CD4-positive, alpha-beta T cell treated with Interleukin-17A for 1 hour (primary cell): ENCODE results near the gene PHF2.

Experiments
- DNase-seq: peaks from one replicate; pipeline ENCODE4 v3.0.0-alpha.2; 2020

Gene PHF2

DNA sequence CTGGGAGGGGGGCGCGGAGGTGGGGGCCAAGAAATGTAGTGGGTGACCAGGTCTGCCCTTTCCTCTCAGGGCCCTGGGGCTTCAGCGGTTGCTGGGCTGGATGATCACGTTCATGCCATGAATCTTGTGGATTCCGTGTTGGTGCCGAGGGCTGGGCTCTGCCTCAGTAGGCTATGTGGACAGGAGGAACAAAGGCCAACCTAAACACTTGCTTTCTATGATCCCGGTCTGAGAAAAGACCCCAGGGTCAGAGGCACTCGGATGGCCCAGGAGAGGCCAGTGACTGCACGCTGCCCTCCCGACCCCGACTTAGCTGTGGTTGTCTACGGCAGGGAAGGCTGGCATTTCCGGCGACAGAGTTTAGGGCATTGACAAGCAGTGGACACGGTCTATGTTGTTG lies 26.6 kb downstream of the PHF2 start:
- no peak for DNase-seq

DNA sequence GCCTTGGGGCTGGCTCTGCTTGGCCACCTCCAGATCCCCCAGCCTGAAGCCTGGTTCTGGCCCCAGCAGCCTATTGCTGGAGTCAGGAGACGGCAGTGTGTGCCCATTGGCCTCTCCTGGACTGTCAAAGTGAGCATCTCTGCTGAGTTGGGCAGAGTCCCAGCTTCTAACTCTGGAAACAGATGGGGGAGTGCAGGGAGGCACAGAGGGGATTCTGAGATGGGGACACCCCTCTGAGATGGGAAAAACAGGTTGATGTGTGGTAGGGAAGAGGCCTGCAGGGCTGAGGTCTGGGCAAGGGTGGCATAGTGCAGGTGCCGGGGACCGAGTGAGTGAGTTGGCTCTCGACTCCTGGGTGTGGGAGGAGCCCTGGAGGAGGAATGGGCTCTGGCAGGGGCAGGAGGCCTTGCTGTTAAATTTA lies 27.5 kb downstream of the PHF2 start:
- no peak for DNase-seq

DNA sequence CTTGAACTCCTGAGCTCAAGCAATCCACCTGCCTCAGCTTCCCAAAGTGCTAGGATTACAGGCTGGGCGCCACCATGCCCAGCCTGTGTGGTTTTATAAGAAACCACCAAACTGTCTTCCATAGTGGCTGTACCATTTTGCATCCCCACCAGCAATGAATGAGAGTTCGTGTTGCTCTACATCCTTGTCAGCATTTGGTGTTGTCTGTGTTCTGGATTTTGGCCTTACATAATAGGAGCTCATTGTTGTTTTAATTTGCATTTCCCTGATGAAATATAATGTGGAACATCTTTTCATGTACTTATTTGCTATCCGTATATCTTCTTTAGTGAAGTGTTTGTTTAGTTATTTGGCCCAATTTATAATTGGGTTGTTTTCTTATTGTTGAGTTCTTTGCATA lies 29.8 kb downstream of the PHF2 start:
- no peak for DNase-seq

DNA sequence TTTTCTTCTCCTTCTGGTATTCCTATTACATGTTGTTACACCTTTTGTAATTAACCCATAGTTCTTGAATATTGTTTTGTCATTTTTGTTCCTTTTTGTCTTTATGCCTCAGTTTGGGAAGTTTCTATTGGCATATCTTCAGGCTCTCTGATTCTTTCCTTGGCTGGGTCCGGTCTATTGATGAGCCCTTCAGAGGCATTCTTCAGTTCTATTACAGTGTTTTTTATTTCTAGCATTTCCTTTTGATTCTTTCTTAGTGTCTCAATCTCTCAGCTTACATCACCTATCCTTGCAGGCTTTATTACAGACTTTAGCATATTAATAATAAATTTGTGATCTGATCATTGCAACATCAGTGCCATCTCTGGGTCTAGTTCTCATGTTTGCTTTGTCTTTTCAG lies 33.8 kb downstream of the PHF2 start:
- no peak for DNase-seq

DNA sequence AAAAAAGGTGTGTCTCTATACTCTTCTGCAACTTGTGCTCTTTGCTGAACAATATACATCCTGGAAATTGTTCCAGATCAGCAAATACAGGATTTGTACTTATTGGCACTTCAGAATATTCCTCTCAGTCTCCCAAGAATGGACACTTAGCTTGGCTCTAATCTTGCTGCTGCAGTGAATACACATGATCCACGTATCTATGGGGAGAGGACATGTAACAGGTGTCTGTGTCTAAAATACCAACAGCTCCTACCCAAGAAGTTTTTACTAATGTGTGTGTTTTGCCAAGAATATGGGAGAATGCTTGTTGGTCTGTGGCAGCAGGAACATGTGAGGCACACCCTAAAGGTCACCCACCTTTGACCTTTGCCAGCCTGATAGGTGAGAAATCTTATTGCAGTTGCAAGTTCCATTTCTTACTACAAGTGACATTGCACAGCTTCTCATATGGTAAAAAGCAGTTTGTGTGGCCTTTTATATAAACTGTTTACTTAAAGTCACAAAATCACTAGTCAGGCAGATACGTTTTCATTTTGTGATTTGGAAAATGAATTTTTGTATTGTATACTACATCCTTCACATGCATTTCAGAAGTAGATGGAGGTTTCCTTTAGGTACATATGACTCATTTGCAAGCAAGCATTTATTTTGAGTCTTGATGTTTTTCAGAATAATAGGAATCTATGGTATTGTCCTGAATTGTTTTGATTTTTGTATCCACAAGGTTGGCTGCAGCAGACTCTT lies 35.8 kb downstream of the PHF2 start:
- DNase-seq, result no peak

- no peak for DNase-seq
These were observed 36.4 kb downstream of the PHF2 start for GRCh38 chr9:93612796-93613154.

DNA sequence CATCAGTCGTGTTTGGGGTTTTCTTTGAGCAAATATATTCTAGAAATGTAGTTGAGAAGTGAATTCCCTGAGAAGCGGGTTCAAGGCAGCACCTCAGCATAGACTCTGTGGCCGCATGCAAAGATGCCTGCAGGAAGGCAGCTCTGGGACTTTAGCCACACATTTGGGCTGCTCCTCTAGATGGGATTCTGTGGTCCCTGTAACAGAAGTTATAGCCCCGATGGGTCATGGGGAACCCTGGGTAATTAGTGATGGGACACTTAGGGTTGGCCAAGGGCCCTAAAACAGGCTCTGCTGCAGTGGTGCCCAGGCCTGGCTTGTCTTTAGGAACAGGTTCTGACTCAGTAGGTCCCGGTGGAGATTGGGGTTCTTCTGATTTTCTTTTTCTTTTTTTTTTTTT lies 36.8 kb downstream of the PHF2 start:
- no peak for DNase-seq

- DNase-seq, result no peak
These were observed 37.4 kb downstream of the PHF2 start for GRCh38 chr9:93613791-93614190.

DNA sequence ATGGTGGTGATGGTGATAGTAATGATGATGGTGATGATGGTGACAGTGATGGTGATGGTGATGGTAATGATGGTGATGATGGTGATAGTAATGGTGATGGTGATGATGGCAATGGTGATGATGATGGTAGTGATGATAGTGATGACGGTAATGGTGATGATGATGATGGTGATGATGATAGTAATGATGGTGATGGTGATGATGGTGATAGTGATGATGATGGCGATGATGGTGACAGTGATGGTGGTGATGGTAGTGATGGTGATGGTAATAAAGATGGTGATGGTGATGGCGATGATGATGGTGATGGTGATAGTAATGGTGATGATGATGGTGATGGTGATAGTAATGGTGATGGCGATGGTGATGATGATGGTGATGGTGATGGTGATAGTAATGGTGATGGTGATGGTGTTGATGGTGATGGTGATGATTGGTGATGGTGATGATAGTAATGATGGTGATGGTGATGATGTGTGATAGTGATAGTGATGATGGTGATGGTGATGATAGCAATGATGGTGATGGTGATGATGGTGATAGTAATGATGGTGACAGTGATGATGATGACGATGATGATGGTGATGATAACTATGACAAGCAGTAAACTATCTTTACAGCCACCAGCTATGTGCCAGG lies 38.6 kb downstream of the PHF2 start:
- DNase-seq, result no peak

DNA sequence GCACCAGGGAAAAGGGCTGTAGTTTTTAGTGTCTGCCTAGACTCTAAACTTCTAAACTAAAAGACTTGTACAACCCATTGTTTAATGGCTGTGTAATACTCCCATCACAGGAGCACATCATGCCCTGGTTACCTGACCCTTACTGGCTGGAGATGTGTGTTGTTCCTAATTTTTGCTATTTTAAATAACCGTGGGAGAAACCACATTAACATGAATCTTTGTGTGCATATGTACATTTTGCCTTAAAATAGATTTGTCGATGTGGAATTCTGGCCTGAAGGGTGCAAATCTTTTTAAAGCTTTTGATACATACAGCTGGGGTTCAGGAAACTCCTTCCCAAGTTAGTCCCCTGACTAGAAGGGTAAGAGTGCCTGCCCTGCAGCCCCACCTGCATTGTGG lies 39.7 kb downstream of the PHF2 start:
- no peak for DNase-seq

DNA sequence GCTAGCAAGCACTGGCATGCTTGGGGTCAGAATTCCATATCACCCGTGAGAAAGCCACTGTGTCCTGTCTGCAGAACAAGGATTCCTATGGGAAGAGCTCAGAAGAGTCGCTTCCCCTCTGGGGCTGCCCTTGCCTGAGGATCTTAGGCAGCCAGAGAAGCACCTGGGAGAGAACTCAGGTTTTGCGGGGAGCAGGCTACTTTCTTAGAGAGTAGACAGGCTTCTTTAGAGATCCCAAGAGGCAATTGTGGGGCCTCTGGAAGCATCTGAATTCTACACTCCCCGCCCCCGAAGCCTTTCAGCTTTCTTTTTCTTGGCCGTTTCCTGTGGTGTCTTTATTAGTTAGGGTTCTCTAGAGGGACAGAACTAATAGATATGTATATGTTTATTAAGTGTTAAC lies 40.9 kb downstream of the PHF2 start:
- DNase-seq, result no peak

DNA sequence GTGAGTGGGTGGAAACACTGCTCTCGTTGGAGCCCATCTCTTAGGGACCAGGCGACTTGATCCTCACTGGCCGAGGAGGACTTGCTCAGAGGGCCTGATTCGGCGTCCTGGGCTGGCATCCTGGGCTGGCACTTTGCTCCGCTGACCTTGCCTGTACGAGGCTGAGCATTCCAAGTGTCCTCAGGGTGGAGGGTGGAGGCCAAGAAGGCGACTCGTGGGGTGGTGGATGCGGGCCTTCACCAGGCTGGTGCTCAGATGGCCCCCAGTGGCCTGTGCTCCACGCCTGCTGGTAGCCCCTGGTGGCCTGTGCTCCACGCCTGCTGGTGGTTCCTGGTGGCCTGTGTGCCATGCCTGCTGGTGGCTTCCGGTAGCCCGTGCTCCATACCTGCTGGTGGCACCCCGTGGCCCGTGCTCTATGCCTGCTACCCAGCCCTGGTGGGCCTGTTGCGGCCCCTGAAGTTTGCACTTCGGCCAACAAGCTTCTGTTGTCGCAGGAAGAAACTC lies 42.9 kb downstream of the PHF2 start:
- DNase-seq, result no peak

DNA sequence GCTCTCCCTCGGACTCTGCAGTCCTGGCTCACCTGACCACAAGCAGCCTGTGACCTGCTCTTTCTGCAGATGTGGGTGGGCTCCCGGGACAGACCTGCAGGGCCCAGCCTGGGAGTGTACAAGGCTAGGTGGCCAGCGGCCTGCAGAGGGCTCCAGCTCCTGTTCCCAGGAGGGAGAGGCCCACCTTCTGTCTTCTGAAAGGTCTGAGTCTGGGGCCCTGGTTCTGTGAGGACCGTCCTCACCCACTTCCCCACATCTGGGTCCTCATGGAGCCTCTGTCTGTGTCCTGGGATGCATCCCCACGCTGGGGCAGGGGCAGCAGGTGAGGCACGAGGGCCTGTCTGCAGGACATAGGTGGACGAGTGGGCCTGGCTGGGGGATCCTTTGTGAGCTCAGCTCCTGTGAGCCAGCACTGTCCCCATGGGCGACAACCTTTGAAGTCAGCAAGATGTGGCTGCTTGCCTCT lies 43.7 kb downstream of the PHF2 start:
- no peak for DNase-seq

DNA sequence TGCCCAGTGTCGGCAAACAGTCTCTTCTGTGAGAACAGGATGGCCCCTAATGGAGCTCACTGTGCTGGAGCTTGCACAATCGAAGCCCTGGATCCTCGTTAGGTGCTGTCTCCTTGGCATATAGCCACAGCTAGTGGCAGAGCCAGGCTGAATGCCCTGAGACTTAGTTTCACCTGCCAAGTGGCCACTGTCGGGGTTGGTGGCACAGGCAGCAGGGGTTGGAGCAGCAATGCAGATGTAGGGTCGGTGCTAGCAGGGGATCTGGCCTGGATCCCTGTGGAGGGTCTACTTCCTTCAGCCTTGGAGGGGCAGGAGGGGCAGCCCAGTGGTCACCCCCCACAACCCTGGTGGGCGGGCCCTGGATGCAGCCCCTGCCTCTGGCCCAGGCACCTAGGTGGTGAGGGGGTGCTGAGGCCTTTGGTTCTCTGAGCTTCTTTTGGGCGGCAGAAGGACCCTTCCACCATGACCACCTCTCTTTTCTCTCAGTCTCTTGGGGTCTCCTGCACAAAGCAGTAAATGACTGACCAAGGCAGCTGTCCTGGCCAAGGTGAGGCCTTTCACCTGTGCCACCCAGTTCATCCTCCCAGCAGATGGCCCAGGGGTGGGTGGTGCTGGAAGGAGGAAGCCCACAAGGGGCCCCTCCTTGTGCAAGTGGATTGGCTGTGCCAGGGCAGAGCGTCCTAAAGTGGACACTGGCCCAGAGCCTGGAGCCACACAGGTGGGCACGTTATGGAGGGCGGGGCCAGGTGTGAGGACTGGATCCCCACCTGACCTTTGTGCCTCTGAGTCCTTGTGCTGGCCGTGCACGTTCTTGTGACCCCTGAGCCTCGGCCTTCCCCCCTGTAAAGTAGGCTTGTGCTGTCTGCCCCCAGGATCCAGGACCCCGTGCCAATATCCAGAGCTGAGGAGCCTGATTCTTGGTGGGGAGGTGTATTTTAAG lies 44.8 kb downstream of the PHF2 start:
- no peak for DNase-seq

GRCh38 chr9:93621922-93622321 lies 45.5 kb downstream of the PHF2 start:
- DNase-seq, result no peak

DNA sequence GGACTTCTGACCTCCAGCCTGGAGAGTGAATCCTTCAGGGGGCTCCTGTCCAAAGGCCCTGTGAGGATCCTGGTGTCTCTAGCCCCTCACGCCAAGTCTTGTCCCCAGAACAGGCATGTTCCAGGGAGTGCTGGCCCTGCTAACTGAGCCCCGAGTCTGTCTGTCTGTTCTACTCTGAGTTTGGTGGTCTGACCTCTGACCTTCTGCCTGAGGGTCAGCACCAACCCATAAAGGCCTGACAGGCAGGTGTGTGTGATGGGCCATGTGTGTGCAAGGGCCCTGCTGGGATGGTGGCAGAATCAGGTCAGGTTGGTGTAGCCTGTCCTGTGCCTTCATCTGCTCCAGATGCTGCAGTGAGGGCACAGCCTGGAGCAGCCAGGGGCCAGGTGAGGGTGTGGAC lies 46.3 kb downstream of the PHF2 start:
- DNase-seq, result no peak

- no peak for DNase-seq
These were observed 47.4 kb downstream of the PHF2 start for GRCh38 chr9:93623753-93624152.

DNA sequence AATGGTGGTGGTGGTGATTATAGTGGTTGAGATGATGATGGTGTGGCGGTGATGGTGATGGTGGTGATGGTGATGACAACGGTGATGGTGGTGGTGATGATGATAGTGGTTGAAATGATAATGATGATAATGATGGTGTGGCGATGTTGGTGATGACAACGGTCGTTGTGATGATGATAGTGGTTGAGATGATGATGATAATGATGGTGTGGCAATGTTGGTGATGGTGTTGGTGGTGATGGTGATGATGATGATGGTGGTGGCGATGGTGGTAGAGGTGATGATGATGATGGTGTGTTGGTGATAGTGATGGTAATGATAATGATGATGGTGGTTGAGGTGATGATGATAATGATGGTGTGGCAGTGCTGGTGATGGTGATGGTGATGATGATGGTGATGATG lies 48.0 kb downstream of the PHF2 start:
- DNase-seq, result no peak

GRCh38 chr9:93624977-93625376 lies 48.6 kb downstream of the PHF2 start:
- no peak for DNase-seq

DNA sequence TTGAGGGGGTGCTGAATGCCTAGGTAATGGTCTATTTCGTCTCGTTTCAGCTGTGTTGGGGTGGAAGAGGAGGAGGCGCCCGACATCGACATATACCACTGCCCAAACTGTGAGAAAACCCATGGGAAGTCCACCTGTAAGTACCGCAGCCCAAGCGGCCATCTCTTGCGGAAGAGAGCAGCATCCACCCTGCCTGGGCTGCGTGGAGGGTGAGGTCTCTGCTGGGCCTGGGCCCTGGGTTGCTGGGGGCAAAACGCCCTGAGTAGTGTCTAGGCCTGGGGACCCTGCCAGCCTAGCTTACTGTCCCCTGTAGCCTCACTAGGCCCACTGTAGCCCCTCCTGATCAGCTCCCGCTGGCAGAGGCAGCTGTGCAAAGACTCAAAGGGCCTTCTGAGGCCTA lies 53.5 kb downstream of the PHF2 start:
- no peak for DNase-seq

- no peak for DNase-seq
These were observed 54.5 kb downstream of the PHF2 start for GRCh38 chr9:93630806-93631411.

DNA sequence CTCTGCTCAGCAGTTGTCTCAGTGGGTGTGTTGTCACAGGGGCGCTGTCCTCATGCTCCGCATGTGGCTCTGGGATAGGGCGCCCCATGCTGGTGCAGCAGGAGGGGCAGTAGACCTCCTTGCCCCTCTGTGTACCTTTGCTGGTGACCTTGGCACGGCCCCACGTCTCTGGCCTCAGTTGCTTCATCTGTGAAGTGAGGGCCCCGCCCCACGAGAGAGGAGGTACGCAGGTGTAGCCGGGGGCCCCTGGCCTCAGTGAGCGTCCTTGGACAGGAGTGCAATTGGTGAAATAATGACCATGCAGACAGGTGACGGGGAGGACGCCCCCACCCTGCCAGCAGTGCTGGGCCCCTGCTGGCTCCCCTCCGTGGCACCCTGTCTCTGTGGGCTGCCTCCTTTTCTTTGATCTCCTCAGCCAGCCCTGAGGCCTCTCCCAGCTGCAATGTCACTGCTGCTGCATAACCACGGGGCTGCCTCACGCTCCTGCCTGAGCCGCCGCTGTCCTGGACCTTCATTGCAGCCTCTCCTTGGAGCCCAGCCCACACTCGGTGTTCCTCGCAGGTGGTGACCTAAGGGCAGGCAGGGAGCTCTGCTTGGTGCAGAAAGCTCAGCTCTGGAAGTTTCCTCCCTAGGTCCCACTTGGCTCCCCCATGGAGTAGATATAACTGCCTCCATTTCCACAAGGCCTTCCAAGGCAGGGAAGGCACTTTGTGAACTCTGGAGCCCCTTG lies 57.3 kb downstream of the PHF2 start:
- no peak for DNase-seq
